ENCODE results near the gene RIC1.
"Not testable (repeated sequence)": the region's sequence is repeated elsewhere in the genome, so short reads cannot be mapped to it uniquely, and the experiment has no call there.

RIC1 gene

DNA sequence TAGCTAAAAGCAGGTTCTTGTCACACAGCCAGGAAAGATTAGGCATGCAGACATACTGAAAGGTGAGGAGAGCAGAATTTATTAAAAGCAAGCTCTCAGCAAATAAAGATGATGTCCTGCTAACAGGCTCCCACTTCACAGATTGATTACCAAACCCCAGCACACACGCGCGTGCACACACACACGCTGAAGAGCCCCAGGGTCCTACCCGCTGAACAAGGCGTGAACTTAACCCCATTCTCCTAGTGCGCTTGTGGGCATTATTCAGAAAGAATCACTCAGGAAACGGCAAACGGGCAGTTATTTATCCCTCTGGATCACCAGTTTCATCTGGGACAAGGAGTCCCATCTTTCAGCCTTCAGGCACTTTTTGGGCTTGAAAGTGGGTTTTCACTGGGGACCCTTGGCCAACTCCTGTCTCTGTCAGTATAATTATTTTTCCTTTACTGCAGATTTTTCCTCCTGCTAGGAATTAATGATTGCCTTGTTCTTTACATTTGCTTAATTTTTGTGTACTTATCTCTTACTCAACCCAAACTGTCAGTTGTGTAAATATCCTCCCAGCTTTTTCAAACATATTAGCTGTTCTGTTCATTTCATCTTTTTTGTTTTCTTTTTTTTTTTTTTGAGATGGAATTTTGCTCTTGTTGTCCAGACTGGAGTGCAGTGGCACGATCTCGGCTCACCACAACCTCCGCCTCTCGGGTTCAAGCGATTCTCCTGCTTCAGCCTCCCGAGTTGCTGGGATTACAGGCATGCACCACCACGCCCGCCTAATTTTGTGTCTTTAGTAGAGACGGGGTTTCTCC is 92.6 kb downstream of the RIC1 start:
- Histone ChIP-seq H3K27me3 (no peaks in the 10 kb centered on the region), H3K36me3 (peaks cover 57 to 92% (median 77%) of the 10 kb centered on the region in 11 experiments), H4K20me1 (peaks cover 0 to 34% (median 16%) of the 10 kb centered on the region in 11 experiments; a peak in 12 of 22 replicates), H3K4me3 (no peak overlapping the region), H3K4me1 (no peaks in the 10 kb centered on the region), H3K9ac (no peak overlapping the region), H3K9me3 (replicated peaks in 1 of 11) (peaks cover 20 to 43% (median 29%) of the 10 kb centered on the region in 11 experiments), H3K27ac (no peak overlapping the region), H3K4me2 (no peak overlapping the region)
- TF ChIP-seq Cebpa-rat (IDR thresholded peaks at IDR 0.05): no peak

DNA sequence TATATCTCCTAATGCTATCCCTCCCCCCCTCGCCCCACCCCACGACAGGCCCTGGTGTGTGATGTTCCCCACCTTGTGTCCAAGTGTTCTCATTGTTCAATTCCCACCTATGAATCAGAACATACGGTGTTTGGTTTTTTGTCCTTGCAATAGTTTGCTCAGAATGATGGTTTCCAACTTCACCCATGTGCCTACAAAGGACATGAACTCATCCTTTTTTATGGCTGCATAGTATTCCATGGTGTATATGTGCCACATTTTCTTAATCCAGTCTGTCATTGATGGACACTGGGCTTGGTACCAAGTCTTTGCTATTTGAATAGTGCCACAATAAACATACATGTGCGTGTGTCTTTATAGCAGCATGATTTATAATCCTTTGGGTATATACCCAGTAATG is 93.8 kb downstream of the RIC1 start:
- Histone ChIP-seq H4K20me1 (peaks cover 0 to 36% (median 18%) of the 10 kb centered on the region in 11 experiments; a peak in 15 of 22 replicates), H3K36me3 (peaks cover 52 to 92% (median 74%) of the 10 kb centered on the region in 11 experiments), H3K9me3 (replicated peaks in 1 of 11) (peaks cover 13 to 43% (median 24%) of the 10 kb centered on the region in 11 experiments)
- not testable (repeated sequence) for H3K27me3 ChIP-seq, H3K9ac ChIP-seq, H3K4me3 ChIP-seq, H3K4me1 ChIP-seq, H3K4me2 ChIP-seq, H3K27ac ChIP-seq

DNA sequence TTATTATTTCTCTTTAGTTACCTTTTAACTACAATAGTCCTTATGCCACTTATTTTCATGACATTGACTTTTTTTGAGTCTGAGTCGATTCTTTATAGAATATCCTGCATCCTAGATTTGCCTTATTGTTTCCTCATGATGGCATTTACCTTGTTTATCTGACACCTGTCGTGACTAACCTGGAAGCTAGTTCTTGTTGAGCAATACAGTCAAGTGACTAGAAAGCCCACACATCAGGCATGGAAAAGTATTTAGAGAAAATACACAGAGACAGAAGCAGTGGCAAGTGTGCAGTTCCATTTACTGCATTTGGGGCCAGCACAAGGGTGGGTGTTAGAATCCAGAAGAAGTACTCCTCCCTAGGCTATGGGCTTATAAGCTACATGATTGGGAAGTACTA is 106.2 kb downstream of the RIC1 start:
- Histone ChIP-seq H3K9ac (no peak overlapping the region), H3K36me3 (peaks cover 91 to 100% (median 99%) of the 10 kb centered on the region in 11 experiments), H3K4me2 (no peak overlapping the region), H4K20me1 (peaks cover 0 to 56% (median 16%) of the 10 kb centered on the region in 11 experiments; a peak in 15 of 22 replicates), H3K4me3 (no peak overlapping the region), H3K9me3 (replicated peaks in 1 of 11) (0 out of 22 replicates have a peak, but pooled peaks cover 0 to 4% (median 0%) of the 10 kb centered on the region in 11 experiments), H3K27ac (no peak overlapping the region), H3K4me1 (no peaks in the 10 kb centered on the region), H3K27me3 (no peaks in the 10 kb centered on the region)
- no peak for TF ChIP-seq Cebpa-rat (IDR thresholded peaks at IDR 0.05)

DNA sequence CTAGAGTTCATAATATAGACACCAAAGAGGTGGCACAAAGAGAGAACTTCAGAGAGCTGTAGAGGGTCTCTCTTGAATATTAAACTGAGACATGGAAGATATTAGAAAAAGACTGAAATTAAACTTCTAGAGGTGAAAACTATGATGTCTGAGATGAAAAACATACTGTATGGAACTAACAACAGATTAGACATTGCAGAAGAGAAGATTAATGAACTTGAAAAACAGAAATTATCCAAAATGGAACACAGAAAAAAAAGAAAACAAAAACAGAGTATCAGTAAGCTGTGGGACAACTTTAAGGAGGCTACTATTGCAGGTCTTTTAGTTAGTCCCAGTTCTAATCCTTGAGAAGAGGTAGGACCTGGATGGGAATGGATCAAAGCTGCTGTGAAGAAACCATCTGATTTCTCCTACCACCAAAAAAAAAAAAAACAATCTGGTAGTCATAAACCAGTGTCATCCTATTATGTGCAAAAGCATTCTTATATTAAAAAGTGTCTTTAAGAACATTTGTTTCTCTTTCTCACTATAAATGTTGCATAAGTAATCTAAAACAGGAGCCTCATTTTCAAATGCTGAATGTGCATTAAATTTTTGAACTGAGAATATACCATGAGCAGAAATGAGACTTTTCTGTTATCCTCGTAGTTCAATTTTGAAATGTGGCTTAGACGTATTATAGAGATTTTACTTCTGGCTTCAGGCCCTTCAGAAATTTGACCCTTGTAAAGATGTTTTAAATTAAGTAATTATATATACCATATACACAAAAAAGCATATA is 107.8 kb downstream of the RIC1 start:
- Histone ChIP-seq H3K36me3 (peaks cover 91 to 100% (median 99%) of the 10 kb centered on the region in 11 experiments), H3K4me1 (no peaks in the 10 kb centered on the region), H3K9ac (no peak overlapping the region), H3K9me3 (replicated peaks in 1 of 11) (0 out of 22 replicates have a peak, but pooled peaks cover 0 to 4% (median 0%) of the 10 kb centered on the region in 11 experiments), H3K27me3 (no peaks in the 10 kb centered on the region), H4K20me1 (peaks cover 0 to 39% (median 3%) of the 10 kb centered on the region in 11 experiments; a peak in 11 of 22 replicates), H3K4me3 (no peak overlapping the region), H3K27ac (no peak overlapping the region), H3K4me2 (no peak overlapping the region)
- TF ChIP-seq Cebpa-rat (IDR thresholded peaks at IDR 0.05): no peak

DNA sequence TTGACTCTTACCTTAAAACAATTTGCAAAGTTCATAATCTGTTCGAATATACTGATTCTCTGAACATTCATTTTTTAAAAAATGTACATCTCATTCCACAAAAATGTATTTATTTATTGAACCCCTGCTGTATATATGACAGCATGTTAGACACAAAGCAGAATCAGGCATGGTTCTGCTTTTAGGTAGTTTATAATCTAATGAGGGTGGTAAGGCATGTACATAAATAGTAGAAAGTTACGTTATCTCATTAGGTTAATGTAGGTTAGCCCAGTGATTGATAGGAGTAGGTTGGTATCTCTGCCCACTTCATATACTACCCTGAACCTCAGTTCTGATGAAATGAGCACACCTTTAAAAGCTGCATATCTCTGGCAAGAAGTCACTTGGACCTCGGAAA is 114.2 kb downstream of the RIC1 start:
- no peaks in the 10 kb centered on the region for H3K27me3 ChIP-seq
- H3K9ac ChIP-seq: no peak overlapping the region
- H3K4me1 ChIP-seq: no peaks in the 10 kb centered on the region
- H3K27ac ChIP-seq: no peak overlapping the region
- H3K4me2 ChIP-seq: no peak overlapping the region
- H3K4me3 ChIP-seq: no peak overlapping the region
- H3K36me3 ChIP-seq: peaks cover 96 to 100% (median 100%) of the 10 kb centered on the region in 11 experiments
- H4K20me1 ChIP-seq: peaks cover 0 to 11% (median 0%) of the 10 kb centered on the region in 11 experiments; a peak in 5 of 22 replicates
- peaks cover 0 to 15% (median 9%) of the 10 kb centered on the region in 11 experiments; a peak in 9 of 22 replicates for H3K9me3 ChIP-seq (replicated peaks in 1 of 11)
- no peak for TF ChIP-seq Cebpa-rat (IDR thresholded peaks at IDR 0.05)

DNA sequence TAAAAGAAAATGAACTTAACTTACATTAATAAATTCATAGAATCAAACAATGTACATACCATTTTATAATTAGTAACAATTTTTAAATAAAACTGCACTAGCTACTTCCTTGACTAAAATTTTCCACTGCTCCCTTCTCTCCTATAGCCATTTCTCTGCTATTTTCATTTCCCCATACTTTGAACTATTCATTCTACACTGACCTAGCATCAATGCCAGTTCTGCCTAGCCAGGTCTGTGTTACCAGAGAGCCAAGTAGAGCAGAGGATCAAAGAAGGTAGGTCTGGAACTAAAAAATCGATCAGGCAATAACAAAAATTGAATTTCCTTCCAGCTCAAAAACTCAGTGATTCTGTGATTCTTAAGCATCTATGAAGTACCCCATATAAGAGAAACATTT is 119.5 kb downstream of the RIC1 start:
- Histone ChIP-seq H3K4me2 (no peak overlapping the region), H3K27me3 (no peaks in the 10 kb centered on the region), H3K9ac (no peak overlapping the region), H4K20me1 (peaks cover 0 to 21% (median 0%) of the 10 kb centered on the region in 11 experiments; a peak in 5 of 22 replicates), H3K9me3 (replicated peaks in 1 of 11) (peaks cover 0 to 19% (median 9%) of the 10 kb centered on the region in 11 experiments; a peak in 9 of 22 replicates), H3K4me1 (no peaks in the 10 kb centered on the region), H3K36me3 (peaks cover 92 to 100% (median 100%) of the 10 kb centered on the region in 11 experiments), H3K4me3 (no peak overlapping the region), H3K27ac (no peak overlapping the region)
- no peak for TF ChIP-seq Cebpa-rat (IDR thresholded peaks at IDR 0.05)

DNA sequence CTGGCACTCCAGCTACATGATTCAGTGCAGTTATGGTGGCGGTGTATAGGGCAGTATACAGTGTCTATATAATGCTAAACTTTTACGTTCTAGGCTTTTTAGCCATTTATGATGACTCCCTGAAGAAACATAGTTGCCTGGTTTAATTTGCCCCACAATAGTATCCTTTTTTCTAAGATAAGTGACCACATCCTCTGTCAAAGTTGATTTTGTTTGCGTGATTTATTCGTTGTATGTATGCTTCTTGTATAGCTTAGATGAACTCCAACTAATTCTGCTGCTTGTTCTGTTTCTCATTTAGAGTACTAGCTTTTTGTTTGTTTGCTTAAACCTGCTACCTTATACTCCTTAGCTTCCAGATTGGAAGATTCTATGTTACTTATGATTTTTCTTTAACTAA is 120.4 kb downstream of the RIC1 start:
- TF ChIP-seq Cebpa-rat (IDR thresholded peaks at IDR 0.05): no peak
- peaks cover 0 to 19% (median 9%) of the 10 kb centered on the region in 11 experiments; a peak in 9 of 22 replicates for H3K9me3 ChIP-seq (replicated peaks in 1 of 11)

DNA sequence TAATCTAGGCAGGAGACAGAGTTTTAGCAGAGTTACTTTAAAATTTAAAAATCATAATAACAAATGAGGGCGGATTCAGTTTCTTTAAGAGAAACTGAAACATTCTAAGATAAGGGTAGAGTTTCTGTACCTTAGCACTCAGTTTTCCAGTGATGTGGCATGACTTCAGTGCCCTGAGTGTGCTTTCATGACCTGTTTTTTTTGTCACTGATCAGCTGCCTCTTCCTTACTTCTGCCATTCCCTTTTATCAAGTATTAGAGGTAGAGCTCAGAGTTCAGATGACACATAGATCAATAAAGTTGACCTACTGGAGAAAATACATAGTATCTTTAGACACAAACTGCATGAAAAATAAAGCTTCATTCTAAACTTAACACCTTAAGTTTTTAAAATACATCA is 121.7 kb downstream of the RIC1 start:
- H3K27ac ChIP-seq: no peak overlapping the region
- peaks cover 90 to 100% (median 99%) of the 10 kb centered on the region in 11 experiments for H3K36me3 ChIP-seq
- peaks cover 0 to 26% (median 0%) of the 10 kb centered on the region in 11 experiments; a peak in 5 of 22 replicates for H4K20me1 ChIP-seq
- H3K9ac ChIP-seq: no peak overlapping the region
- no peak for TF ChIP-seq Cebpa-rat (IDR thresholded peaks at IDR 0.05)
- H3K4me1 ChIP-seq: no peaks in the 10 kb centered on the region
- H3K27me3 ChIP-seq: no peaks in the 10 kb centered on the region
- peaks cover 0 to 19% (median 9%) of the 10 kb centered on the region in 11 experiments; a peak in 9 of 22 replicates for H3K9me3 ChIP-seq (replicated peaks in 1 of 11)
- H3K4me3 ChIP-seq: no peak overlapping the region
- no peak overlapping the region for H3K4me2 ChIP-seq

More for the DNA sequence above, 120.4 kb downstream of the RIC1 start:
- H3K36me3 ChIP-seq: peaks cover 90 to 100% (median 99%) of the 10 kb centered on the region in 11 experiments
- no peak overlapping the region for H3K4me2 ChIP-seq
- no peaks in the 10 kb centered on the region for H3K27me3 ChIP-seq
- peaks cover 0 to 26% (median 0%) of the 10 kb centered on the region in 11 experiments; a peak in 5 of 22 replicates for H4K20me1 ChIP-seq
- H3K4me1 ChIP-seq: no peaks in the 10 kb centered on the region
- no peak overlapping the region for H3K27ac ChIP-seq
- H3K9ac ChIP-seq: no peak overlapping the region
- H3K4me3 ChIP-seq: no peak overlapping the region

DNA sequence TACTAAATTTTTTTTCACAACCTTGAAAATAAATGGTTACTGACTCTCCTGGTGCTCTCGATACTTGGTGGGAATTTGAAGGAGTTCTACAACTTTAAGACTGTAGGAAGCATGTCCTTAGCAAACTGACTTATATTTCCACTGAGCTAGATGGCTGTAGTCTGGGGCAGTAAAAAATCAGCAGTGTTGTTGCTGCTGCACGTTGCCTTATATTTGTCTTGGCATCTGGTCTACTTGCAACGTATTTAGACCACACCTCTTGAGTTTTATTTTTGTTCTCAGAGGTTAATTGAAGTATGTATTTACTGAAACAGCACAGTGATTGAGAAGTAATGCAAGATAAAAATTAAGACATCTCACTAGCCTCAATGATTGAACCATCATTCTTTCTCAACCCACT is 127.7 kb downstream of the RIC1 start:
- no peaks in the 10 kb centered on the region for H3K27me3 ChIP-seq
- no peaks in the 10 kb centered on the region for H3K9me3 ChIP-seq (replicated peaks in 1 of 11)
- H3K27ac ChIP-seq: no peak overlapping the region
- no peak for TF ChIP-seq Cebpa-rat (IDR thresholded peaks at IDR 0.05)
- H4K20me1 ChIP-seq: peaks cover 0 to 34% (median 4%) of the 10 kb centered on the region in 11 experiments; a peak in 9 of 22 replicates
- H3K36me3 ChIP-seq: peaks cover 91 to 100% (median 99%) of the 10 kb centered on the region in 11 experiments
- no peak overlapping the region for H3K4me3 ChIP-seq
- no peak overlapping the region for H3K4me2 ChIP-seq
- peaks cover 0 to 14% (median 0%) of the 10 kb centered on the region in 10 experiments; a peak in 1 of 20 replicates for H3K4me1 ChIP-seq
- no peak overlapping the region for H3K9ac ChIP-seq

All from BLaER1 treated with 17β-estradiol and CSF1 and Interleukin-3, amounts not matched to agents 10 nM and 100 nM (cell line).